Measurements from ENCODE around the gene PRSS2.
"Not testable (repeated sequence)": the region's sequence is repeated elsewhere in the genome, so short reads cannot be mapped to it uniquely, and the experiment has no call there.

GRCh38 chr7:142751526-142752175, 19.1 kb upstream of the PRSS2 start:
- not testable (repeated sequence) for TF ChIP-seq POLR2A, CTCF (IDR thresholded peaks at IDR 0.05)

All from lower leg skin (tissue), 3 donors.